PC-3 (cell line): Measurements from ENCODE around the gene KRTAP27-1.

ENCODE experiments used
- EZH2phosphoT487 ChIP-seq: fragments of 300-600 bp; sonication (generic); IDR thresholded peaks from 2 replicates; pipeline ENCODE4 v1.6.1; 2018; ENCODE audit warnings: mild to moderate bottlenecking, antibody characterized with exemption, low read length, borderline replicate concordance
- TF ChIP-seq, protein P1 (sequence below): fragments of 300-600 bp; sonication (generic); conservative IDR thresholded peaks from 2 replicates; pipeline ENCODE4 v1.5.1; 2017; ENCODE audit warnings: antibody characterized with exemption, low read depth, mild to moderate bottlenecking, low read length

DNA sequence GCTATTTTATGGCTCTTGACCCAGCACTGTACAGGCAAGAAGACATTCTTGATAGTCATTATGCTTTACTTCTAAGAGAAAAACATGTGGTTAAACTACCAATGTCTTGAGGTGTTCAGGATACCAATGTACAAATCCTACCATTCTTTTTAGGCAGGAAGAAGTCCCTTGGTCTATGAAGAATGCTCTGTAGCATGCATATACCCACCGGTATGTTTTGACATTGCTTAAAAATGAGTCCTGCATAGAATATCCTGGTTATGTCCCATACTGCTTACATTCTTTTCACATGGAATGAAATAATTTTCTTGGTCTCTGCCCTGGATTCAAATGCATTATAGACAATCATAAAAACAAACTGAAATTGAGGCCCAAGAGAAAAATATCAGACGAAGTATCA is 4.8 kb downstream of the KRTAP27-1 start:
- TF ChIP-seq, protein P1, sequence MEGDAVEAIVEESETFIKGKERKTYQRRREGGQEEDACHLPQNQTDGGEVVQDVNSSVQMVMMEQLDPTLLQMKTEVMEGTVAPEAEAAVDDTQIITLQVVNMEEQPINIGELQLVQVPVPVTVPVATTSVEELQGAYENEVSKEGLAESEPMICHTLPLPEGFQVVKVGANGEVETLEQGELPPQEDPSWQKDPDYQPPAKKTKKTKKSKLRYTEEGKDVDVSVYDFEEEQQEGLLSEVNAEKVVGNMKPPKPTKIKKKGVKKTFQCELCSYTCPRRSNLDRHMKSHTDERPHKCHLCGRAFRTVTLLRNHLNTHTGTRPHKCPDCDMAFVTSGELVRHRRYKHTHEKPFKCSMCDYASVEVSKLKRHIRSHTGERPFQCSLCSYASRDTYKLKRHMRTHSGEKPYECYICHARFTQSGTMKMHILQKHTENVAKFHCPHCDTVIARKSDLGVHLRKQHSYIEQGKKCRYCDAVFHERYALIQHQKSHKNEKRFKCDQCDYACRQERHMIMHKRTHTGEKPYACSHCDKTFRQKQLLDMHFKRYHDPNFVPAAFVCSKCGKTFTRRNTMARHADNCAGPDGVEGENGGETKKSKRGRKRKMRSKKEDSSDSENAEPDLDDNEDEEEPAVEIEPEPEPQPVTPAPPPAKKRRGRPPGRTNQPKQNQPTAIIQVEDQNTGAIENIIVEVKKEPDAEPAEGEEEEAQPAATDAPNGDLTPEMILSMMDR: no peak
- TF ChIP-seq EZH2phosphoT487: no peak
